H54 (cell line): Measurements from ENCODE around the gene LEKR1.

Experiments used
- DNase-seq: peaks from one replicate; pipeline ENCODE4 v3.0.0; 2011; ENCODE audit warnings: low spot score, mixed read lengths; ENCODE audit not compliant: insufficient read length
- FAIRE-seq: peaks from 3 replicates; lab custom pipeline; 2011; peaks lifted over from hg19 to GRCh38; lab: Jason Lieb, UNC
- POLR2A ChIP-seq: IDR thresholded peaks from 2 replicates; pipeline ENCODE4 v1.6.1; 2011; ENCODE audit warnings: low read depth, mild to moderate bottlenecking, low read length

Gene LEKR1

GRCh38 chr3:157065201-157065600 lies 239.0 kb downstream of the LEKR1 start:
- FAIRE-seq: no peak
- TF ChIP-seq POLR2A: no peak
- no peak for DNase-seq

GRCh38 chr3:157066335-157067098 lies 240.4 kb downstream of the LEKR1 start:
- DNase-seq (no peak), FAIRE-seq (no peak)
- TF ChIP-seq POLR2A: no peak

- DNase-seq: no peak
- TF ChIP-seq POLR2A: no peak
- FAIRE-seq: no peak
Observed at GRCh38 chr3:157067114-157067513, 241.0 kb downstream of the LEKR1 start.

- TF ChIP-seq POLR2A: no peak
- FAIRE-seq: no peak
- no peak for DNase-seq
Observed at GRCh38 chr3:157069406-157069805, 243.3 kb downstream of the LEKR1 start.

GRCh38 chr3:157069846-157070677 lies 243.9 kb downstream of the LEKR1 start:
- no peak for FAIRE-seq
- DNase-seq: no peak
- TF ChIP-seq POLR2A: no peak

GRCh38 chr3:157070678-157070999 lies 244.5 kb downstream of the LEKR1 start:
- no peak for TF ChIP-seq POLR2A
- no peak for DNase-seq
- FAIRE-seq: no peak

- FAIRE-seq (no peak), DNase-seq (no peak)
- TF ChIP-seq POLR2A: no peak
Observed at GRCh38 chr3:157071744-157072525, 245.8 kb downstream of the LEKR1 start.

- TF ChIP-seq POLR2A: no peak
- DNase-seq (no peak), FAIRE-seq (no peak)
Observed at GRCh38 chr3:157073810-157074209, 247.7 kb downstream of the LEKR1 start.

- TF ChIP-seq POLR2A: no peak
- no peak for DNase-seq
- FAIRE-seq: no peak
Observed at GRCh38 chr3:157074490-157074889, 248.3 kb downstream of the LEKR1 start.

GRCh38 chr3:157074981-157075380 lies 248.8 kb downstream of the LEKR1 start:
- TF ChIP-seq POLR2A: no peak
- DNase-seq (no peak), FAIRE-seq (no peak)

- no peak for FAIRE-seq
Observed at GRCh38 chr3:157075693-157076420, 249.7 kb downstream of the LEKR1 start.

GRCh38 chr3:157077565-157077991 lies 251.4 kb downstream of the LEKR1 start:
- DNase-seq (no peak), FAIRE-seq (no peak)
- TF ChIP-seq POLR2A: no peak

More at GRCh38 chr3:157075693-157076420, 249.7 kb downstream of the LEKR1 start:
- no peak for TF ChIP-seq POLR2A
- no peak for DNase-seq

- DNase-seq (no peak), FAIRE-seq (no peak)
- TF ChIP-seq POLR2A: no peak
Observed at GRCh38 chr3:157078131-157078810, 252.1 kb downstream of the LEKR1 start.
